Gastrocnemius medialis (tissue), 4 donors: ENCODE results near the gene OPCML. TPM values are rescaled to one million over a fixed set of nuclear protein-coding genes. Genes with fewer than 3 reads are reported as not detected.

Experiments used
- ATAC-seq, 2 donors: fragments of 150-250 bp; one replicate each; pipeline ENCODE4 v1.9.1; 2016
- DNase-seq, 2 donors: peaks; one replicate each; pipeline ENCODE4 v3.0.0-alpha.2; 2019
- H3K27ac ChIP-seq, 4 donors: fragments of 200-600 bp; sonication (generic); 1 replicate in 1 of 4; 2 replicates in 3 of 4; pipeline ENCODE4 v1.5.1; 2016 to 2018; ENCODE audit warnings: mild to moderate bottlenecking in 2 of 4, moderate library complexity in 1 of 4
- H3K27me3 ChIP-seq, 3 donors: fragments of 200-600 bp; sonication (generic) in 2 of 3; 1 replicate in 1 of 3; 2 replicates in 2 of 3; pipeline versions ENCODE4 v1.5.1 to v1.6.0; 2016 to 2019; ENCODE audit warnings: mild to moderate bottlenecking in 1 of 3, moderate library complexity in 1 of 3
- H3K36me3 ChIP-seq, 2 donors: fragments of 200-600 bp; sonication (generic) in 1 of 2; one replicate each; pipeline ENCODE4 v1.5.1; 2017 to 2018
- H3K4me1 ChIP-seq, 2 donors: fragments of 200-600 bp; sonication (generic) in 1 of 2; one replicate each; pipeline ENCODE4 v1.5.1; 2016 to 2017; ENCODE audit warnings: mild to moderate bottlenecking in 2 of 2
- H3K4me3 ChIP-seq, 4 donors: fragments of 200-600 bp; sonication (generic) in 3 of 4; 1 replicate in 1 of 4; 2 replicates in 3 of 4; pipeline ENCODE4 v1.5.1; 2016 to 2019; ENCODE audit warnings: mild to moderate bottlenecking in 2 of 4
- H3K9me3 ChIP-seq, 3 donors: fragments of 200-600 bp; sonication (generic) in 2 of 3; 1 replicate in 1 of 3; 2 replicates in 2 of 3; pipeline ENCODE4 v1.5.1; 2016 to 2019
- POLR2A ChIP-seq, 2 donors: fragments of 450-650 bp; IDR thresholded peaks; one replicate each; pipeline ENCODE4 v1.6.1; 2017; ENCODE audit warnings: antibody characterized with exemption in 2 of 2, mild to moderate bottlenecking in 2 of 2, moderate library complexity in 2 of 2
- in situ Hi-C, 4 donors: fragments of 200-750 bp; cut with MboI; loops; one replicate each; pipeline versions ENCODE4 v1.15.0 to v1.8.0; 2017; ENCODE audit warnings: low sequenced_read_pairs in 4 of 4
- intact Hi-C: fragments of 100-400 bp; cut with DNase I; formaldehyde crosslinking; loops from one replicate; pipeline ENCODE4 v1.15.1; 2023; ENCODE audit warnings: low total_unique reads
- total RNA-seq, 4 donors: library from RNA; depleted of rRNA; stranded (reverse); fragments of >200 nt; gene quantifications; one replicate each; pipeline versions ENCODE4 v1.1.0 to v1.2.3, GENCODE V29; 2016
- TF ChIP-seq, protein P1 (sequence below), 5 experiments: fragments of 450-650 bp in 3 of 5; fragments of 200-600 bp in 2 of 5; sonication (generic) in 2 of 5; IDR thresholded peaks in 4 of 5; conservative IDR thresholded peaks in 1 of 5; 1 replicate in 4 of 5; 2 replicates in 1 of 5; pipeline ENCODE4 v1.5.1; 2016 to 2019; ENCODE audit warnings: antibody characterized with exemption in 5 of 5, mild to moderate bottlenecking in 3 of 5, moderate library complexity in 3 of 5

OPCML gene
- total RNA-seq, 4 donors from 2014 or later: not detected

DNA sequence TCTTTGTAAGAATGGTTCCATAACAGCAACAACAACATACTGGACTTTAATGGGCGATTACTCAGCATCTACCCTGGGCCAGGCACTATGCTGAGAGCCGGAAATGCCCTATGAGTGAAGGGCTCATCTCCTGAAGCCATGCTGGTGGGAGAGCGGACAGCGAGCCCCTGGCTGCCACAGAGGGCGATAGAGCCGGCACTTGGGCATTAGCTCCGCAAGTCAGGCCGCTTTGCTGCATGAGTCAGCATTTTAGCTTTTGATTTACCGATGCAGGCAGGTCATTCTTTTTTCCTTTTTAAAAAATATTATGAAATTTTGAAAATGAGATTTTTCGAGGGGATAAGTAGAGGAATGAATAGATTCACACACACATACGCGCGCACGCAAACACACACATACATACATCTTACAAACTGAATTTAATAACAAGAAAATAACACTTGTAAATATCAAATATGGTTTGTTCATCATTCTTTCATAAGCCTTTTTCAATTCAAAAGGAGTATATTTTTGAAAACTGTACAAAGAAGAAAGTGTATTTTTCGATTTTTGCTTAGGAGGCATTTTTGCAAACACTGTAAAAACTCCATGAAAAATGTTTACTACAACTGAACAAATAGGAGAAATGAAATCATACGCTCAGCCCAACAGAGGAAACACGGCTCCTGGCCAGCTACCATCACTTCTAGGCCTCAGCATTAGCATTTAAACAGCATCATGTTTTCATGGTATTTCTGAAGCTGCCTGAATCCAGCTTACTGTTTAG is 667.3 kb downstream of the OPCML start:
- no peaks in the 10 kb centered on the region for H3K36me3 ChIP-seq
- ATAC-seq (no peak), DNase-seq (no peak)
- H3K4me1 ChIP-seq: no peaks in the 10 kb centered on the region
- H3K27me3 ChIP-seq: no peaks in the 10 kb centered on the region
- no peak overlapping the region for H3K27ac ChIP-seq
- in situ Hi-C loops: no loop called here
- no peak for TF ChIP-seq POLR2A (IDR thresholded peaks at IDR 0.05)
- H3K9me3 ChIP-seq: no peaks in the 10 kb centered on the region
- H3K4me3 ChIP-seq: no peak overlapping the region
- intact Hi-C loops: no loop called here

DNA sequence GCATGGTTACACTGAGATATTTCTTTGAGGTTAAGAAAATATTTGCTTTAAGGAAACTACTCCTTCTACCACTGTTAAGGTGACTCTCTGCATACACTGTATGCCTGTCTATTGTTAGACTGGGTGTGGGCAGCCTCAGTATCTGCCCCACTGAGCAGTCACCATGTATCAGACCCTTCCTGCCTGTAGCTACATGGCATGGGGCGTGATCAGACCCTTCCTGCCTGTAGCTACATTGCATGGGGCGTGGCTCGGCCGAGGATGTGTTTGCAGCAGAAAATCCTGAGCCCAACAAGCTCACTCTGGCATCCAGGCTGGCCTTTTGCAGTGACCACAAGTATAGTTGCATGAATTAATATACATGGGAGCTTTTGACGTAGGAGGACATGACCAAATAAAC is 669.4 kb downstream of the OPCML start:
- Histone ChIP-seq H3K9me3 (no peaks in the 10 kb centered on the region), H3K4me1 (no peaks in the 10 kb centered on the region), H3K36me3 (no peaks in the 10 kb centered on the region), H3K4me3 (no peak overlapping the region), H3K27ac (no peak overlapping the region), H3K27me3 (no peaks in the 10 kb centered on the region)
- no peak for DNase-seq
- TF ChIP-seq, protein P1, sequence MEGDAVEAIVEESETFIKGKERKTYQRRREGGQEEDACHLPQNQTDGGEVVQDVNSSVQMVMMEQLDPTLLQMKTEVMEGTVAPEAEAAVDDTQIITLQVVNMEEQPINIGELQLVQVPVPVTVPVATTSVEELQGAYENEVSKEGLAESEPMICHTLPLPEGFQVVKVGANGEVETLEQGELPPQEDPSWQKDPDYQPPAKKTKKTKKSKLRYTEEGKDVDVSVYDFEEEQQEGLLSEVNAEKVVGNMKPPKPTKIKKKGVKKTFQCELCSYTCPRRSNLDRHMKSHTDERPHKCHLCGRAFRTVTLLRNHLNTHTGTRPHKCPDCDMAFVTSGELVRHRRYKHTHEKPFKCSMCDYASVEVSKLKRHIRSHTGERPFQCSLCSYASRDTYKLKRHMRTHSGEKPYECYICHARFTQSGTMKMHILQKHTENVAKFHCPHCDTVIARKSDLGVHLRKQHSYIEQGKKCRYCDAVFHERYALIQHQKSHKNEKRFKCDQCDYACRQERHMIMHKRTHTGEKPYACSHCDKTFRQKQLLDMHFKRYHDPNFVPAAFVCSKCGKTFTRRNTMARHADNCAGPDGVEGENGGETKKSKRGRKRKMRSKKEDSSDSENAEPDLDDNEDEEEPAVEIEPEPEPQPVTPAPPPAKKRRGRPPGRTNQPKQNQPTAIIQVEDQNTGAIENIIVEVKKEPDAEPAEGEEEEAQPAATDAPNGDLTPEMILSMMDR (IDR thresholded peaks at IDR 0.05 in 4 of 5, conservative IDR thresholded peaks at IDR 0.05 in 1 of 5): no peak
- TF ChIP-seq POLR2A (IDR thresholded peaks at IDR 0.05): no peak
- ATAC-seq: no peak
- intact Hi-C loops (no loop called here), in situ Hi-C loops (no loop called here)

DNA sequence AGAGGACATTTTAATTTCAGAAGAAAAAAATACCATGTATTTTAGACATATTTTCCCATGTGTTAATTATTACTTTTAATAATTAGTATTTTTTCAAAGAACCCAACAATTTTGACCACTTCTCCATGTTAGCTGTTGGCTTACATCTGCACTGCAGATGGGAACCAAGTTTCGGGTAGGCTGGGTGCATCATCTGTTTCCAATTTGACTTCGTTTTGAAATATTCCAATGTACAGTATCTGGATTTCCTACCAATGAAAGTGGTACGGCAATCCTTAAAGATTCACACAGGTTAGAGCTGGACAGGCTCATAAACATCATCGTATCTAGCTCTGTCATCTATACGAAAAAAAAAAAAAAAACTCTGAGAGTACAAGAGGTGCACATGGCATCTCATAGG is 670.2 kb downstream of the OPCML start:
- Histone ChIP-seq H3K27me3 (no peaks in the 10 kb centered on the region), H3K27ac (no peak overlapping the region), H3K9me3 (no peaks in the 10 kb centered on the region), H3K4me1 (no peaks in the 10 kb centered on the region), H3K36me3 (no peaks in the 10 kb centered on the region), H3K4me3 (no peak overlapping the region)
- in situ Hi-C loops: no loop called here
- TF ChIP-seq POLR2A (IDR thresholded peaks at IDR 0.05): no peak
- ATAC-seq (no peak), DNase-seq (no peak)
- intact Hi-C loops: no loop called here

DNA sequence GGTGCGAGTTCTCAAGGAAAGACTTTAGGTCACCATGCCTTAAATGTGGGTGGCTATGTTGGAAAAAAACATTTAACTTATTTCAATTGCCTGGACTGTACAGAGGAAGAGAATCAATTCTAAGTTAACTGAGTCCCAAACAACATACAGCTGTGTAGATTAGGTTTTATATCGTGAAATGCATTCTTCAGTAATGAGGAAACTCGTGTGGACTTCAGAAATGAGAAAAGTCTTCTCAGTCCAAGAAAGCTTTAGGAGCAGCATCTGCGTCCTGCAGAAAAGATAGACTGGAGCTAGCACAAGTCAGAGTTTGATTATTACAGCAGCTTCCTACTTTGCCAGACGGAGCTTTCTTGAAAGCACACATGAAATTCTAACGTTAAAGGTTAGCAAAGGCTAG is 673.0 kb downstream of the OPCML start:
- Histone ChIP-seq H3K36me3 (no peaks in the 10 kb centered on the region), H3K9me3 (no peaks in the 10 kb centered on the region), H3K4me3 (no peak overlapping the region), H3K27me3 (no peaks in the 10 kb centered on the region), H3K27ac (no peak overlapping the region), H3K4me1 (no peaks in the 10 kb centered on the region)
- ATAC-seq: no peak
- in situ Hi-C loops (no loop called here), intact Hi-C loops (no loop called here)
- DNase-seq: no peak
- TF ChIP-seq POLR2A (IDR thresholded peaks at IDR 0.05): no peak
- TF ChIP-seq, protein P1 (IDR thresholded peaks at IDR 0.05 in 4 of 5, conservative IDR thresholded peaks at IDR 0.05 in 1 of 5): no peak

DNA sequence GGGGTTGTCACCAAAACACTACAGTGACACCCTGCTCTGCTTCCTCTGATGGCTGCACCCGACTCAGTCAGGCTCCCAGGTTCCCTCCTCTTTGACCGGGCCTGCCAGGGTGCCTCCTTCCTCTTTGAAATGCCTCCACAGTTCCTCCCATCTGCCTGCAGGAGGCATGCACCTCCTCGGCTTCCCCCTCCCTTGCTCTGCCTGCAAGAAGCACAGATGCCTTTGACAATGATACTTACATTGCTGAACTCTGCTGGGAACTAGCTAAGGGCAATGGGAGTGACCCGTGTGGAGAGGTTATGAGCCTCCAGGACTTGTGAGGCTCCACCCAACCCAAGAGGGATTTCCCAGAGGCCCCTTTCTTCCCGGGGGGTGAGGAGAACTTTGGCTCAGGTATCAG is 674.1 kb downstream of the OPCML start:
- no peak for DNase-seq
- in situ Hi-C loops: no loop called here

More for the DNA sequence above, 674.1 kb downstream of the OPCML start:
- no peak for ATAC-seq
- H3K27ac ChIP-seq: no peak overlapping the region
- no peaks in the 10 kb centered on the region for H3K9me3 ChIP-seq
- H3K4me1 ChIP-seq: no peaks in the 10 kb centered on the region
- TF ChIP-seq, protein P1 (IDR thresholded peaks at IDR 0.05 in 4 of 5, conservative IDR thresholded peaks at IDR 0.05 in 1 of 5): no peak
- no peak for TF ChIP-seq POLR2A (IDR thresholded peaks at IDR 0.05)
- H3K36me3 ChIP-seq: no peaks in the 10 kb centered on the region
- no peak overlapping the region for H3K4me3 ChIP-seq
- intact Hi-C loops: no loop called here
- no peaks in the 10 kb centered on the region for H3K27me3 ChIP-seq
